NT2/D1 (cell line): ENCODE results near the gene MAP3K20.

Source experiments
- YY1 ChIP-seq: IDR thresholded peaks from 2 replicates; pipeline ENCODE4 v1.6.1; 2011; ENCODE audit not compliant: insufficient read length, insufficient read depth
- ZNF274 ChIP-seq: IDR thresholded peaks from 2 replicates; pipeline ENCODE4 v1.6.1; 2011; ENCODE audit warnings: mild to moderate bottlenecking, low read depth, low read length

DNA sequence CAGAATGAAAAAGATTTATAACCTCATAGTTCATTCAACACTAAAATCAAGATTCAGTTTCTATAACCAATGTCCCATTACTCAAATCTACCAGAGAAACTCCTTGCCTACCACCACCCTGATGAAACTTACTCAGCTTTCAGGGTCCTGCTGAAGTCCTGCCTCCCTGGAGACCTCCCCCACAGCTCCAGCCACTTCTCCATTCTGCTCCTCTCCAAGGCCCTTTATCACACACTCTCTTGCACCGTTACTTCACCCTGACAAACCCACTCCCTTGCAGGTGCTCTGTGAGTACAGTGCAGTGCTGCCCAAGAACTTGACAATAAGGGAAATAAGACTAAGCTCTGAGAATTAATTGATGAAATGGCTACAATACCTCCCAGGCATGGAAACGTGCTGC, 195.5 kb downstream of the MAP3K20 start:
- TF ChIP-seq ZNF274 (no peak), YY1 (no peak)
